ENCODE results near the gene FAM107B.

FAM107B gene

GRCh38 chr10:14513123-14513522 is 261.6 kb downstream of the FAM107B start:
- no peak for TF ChIP-seq CTCF (conservative IDR thresholded peaks at IDR 0.05; ENCODE audit: low read depth, low read length)
- no peak for DNase-seq (ENCODE audit: low read depth)
- no peak overlapping the region for H3K4me3 ChIP-seq (ENCODE audit: low read depth, low read length)

GRCh38 chr10:14510346-14510745 is 264.4 kb downstream of the FAM107B start:
- TF ChIP-seq CTCF (conservative IDR thresholded peaks at IDR 0.05; ENCODE audit: low read depth, low read length) = no peak
- DNase-seq (ENCODE audit: low read depth) = no peak
- no peak overlapping the region for H3K4me3 ChIP-seq (ENCODE audit: low read depth, low read length)

GRCh38 chr10:14508725-14509124 is 266.0 kb downstream of the FAM107B start:
- no peak for TF ChIP-seq CTCF (conservative IDR thresholded peaks at IDR 0.05; ENCODE audit: low read depth, low read length)
- H3K4me3 ChIP-seq (ENCODE audit: low read depth, low read length) = no peak overlapping the region
- DNase-seq (ENCODE audit: low read depth) = no peak

GRCh38 chr10:14507781-14508180 is 266.9 kb downstream of the FAM107B start:
- H3K4me3 ChIP-seq (ENCODE audit: low read depth, low read length) = no peak overlapping the region
- no peak for TF ChIP-seq CTCF (conservative IDR thresholded peaks at IDR 0.05; ENCODE audit: low read depth, low read length)
- no peak for DNase-seq (ENCODE audit: low read depth)

GRCh38 chr10:14507176-14507575 is 267.5 kb downstream of the FAM107B start:
- DNase-seq (ENCODE audit: low read depth) = no peak

GRCh38 chr10:14502431-14502830 is 272.3 kb downstream of the FAM107B start:
- H3K4me3 ChIP-seq (ENCODE audit: low read depth, low read length) = no peak overlapping the region
- no peak for DNase-seq (ENCODE audit: low read depth)
- no peak for TF ChIP-seq CTCF (conservative IDR thresholded peaks at IDR 0.05; ENCODE audit: low read depth, low read length)

More at GRCh38 chr10:14507176-14507575, 267.5 kb downstream of the FAM107B start:
- TF ChIP-seq CTCF (conservative IDR thresholded peaks at IDR 0.05; ENCODE audit: low read depth, low read length) = no peak
- no peak overlapping the region for H3K4me3 ChIP-seq (ENCODE audit: low read depth, low read length)

- TF ChIP-seq CTCF (conservative IDR thresholded peaks at IDR 0.05; ENCODE audit: low read depth, low read length) = no peak
- H3K4me3 ChIP-seq (ENCODE audit: low read depth, low read length) = no peak overlapping the region
- DNase-seq (ENCODE audit: low read depth) = no peak
These were observed 274.4 kb downstream of the FAM107B start for GRCh38 chr10:14500172-14500765.

Measured in choroid plexus epithelial cell (primary cell).